Stimulated activated naive CD8-positive, alpha-beta T cell treated with anti-CD3 and anti-CD28 coated beads, Interleukin-15, Interleukin-2, amounts not matched to agents 100 U/mL and 50 U/mL, for 24 hours (primary cell): Measurements from ENCODE around the gene COL6A5.

Source experiments
- ATAC-seq: fragments of 150-1000 bp; cut with Tn5 transposase; one replicate; pipeline ENCODE4 v1.10.0; 2021
- DNase-seq: peaks from one replicate; pipeline ENCODE4 v3.0.0; 2021

COL6A5 gene

DNA sequence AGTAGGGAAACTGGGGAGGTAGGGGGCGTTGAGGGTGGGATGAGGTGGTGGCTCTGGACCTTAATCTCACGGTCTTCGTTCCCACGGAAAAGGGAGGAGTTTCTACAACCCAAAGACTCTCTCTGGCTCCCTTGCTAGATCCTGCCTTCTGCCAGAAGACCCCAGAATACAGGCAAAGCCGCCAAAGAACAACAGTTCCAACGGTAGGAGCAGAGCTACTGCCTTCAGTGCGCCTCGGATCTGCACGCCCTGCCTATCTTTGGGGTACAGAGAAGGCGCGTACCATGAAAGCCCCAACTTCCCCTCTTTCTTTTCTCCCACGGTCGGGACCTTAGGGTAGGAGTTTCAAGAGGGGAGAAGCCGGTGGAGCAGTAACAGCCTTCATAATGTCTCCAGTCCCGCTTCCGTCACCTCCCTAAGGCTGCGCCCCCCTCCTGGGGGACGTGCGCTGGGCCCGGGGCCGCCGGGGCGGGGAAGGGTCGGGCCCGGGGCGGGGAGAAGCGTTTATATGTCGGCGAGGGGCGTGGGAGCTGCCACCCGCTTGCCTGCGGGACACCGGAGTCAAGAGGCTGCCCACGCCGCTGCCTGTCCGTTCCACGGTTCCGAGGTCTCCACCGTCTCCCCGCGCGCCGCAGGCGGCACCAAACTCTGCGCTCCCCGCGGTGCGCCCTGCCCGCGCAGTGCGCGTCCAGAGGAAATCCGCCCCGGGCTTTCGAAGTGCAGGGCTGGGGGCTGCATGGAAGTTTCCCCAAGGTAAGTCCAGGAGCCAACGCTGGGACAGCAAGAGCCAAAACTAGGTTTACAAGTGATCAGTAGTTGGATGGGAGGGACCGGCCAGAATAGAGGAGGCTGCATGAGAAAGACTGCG is 171.4 kb downstream of the COL6A5 start, which contains the start of gene COL6A6:
Gene COL6A6 (plus strand): TSS at position 533 of the 868 bp plus-strand sequence. CDS start 43,188 bp downstream, outside the sequence.
- ATAC-seq = no peak
- no peak for DNase-seq

DNA sequence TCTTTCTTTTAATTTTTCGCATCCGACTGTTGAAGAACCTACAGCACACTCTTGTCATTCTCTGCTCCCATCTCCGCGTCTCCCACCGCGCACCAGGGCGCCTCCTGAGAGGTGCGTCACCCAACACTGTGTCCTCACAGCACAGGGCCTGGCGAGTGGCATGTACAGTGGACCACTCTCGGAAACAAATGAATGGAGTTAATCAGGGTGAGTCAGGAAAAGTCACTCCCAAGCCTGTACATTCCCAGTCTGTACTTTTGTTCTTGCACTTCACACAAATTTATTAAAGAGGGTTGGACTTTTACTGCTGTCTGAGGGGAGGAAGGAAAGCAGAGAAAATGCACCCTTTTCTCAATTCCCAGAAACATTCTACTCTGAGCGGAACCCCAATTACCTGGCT is 172.1 kb downstream of the COL6A5 start:
- DNase-seq (no peak), ATAC-seq (no peak)

DNA sequence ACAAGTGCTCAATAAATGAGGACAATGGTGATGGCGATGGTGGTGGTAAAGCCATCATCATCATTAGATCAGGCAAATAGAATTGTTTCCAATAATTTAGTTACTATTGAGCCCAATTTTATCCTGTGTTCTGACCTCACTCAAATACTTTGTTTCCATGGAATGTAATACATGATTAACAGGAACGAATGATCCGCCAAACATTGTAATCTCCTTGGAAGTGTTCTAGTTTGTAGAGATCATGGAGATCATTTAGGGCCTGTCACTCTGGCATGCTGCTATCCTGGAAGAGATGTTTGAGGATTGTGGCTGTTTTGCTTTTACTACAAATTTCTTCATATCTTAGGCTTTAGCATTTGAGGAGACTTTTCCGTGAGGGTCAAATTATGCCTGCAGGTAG is 174.3 kb downstream of the COL6A5 start:
- DNase-seq = no peak
- ATAC-seq = no peak

DNA sequence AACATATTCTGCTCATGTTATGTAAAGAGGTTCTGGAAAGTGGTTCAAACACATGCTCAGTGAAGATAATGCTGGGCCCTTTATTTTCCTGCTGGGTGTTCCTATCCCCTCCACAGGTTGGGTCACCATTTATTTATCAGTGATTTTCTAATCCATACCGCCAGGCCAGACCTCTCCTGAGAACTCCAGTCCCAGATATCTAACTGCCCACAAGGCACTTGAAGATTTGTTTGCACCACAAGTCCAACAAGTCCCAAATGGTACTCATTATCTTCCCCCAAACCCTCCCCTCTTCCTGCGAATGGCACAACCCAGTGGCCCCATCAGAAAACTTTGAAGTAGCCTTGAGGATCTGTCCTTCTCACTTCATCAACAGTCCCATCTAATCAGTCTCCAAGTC is 176.9 kb downstream of the COL6A5 start:
- DNase-seq (no peak), ATAC-seq (no peak)

DNA sequence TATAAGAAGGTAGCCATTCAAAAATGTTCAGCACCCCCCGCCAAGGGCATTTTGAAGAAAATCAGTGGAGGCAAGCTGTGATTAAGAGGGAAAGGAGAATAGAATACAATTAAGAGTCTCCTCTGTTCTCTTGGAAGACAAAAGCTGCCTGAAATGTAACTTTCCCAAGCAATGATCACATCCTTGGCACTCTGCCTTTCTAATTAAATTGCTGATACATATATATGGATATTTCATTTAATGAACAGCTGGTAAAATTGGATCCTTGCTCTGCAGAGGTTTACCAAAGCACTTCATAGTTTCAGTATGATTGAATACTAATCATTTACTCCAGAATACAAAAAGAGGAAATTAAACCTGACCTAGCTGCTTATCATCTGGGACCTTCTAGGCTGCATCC is 182.0 kb downstream of the COL6A5 start:
- DNase-seq (no peak), ATAC-seq (no peak)

GRCh38 chr3:130528120-130528519 is 182.6 kb downstream of the COL6A5 start:
- DNase-seq (no peak), ATAC-seq (no peak)

DNA sequence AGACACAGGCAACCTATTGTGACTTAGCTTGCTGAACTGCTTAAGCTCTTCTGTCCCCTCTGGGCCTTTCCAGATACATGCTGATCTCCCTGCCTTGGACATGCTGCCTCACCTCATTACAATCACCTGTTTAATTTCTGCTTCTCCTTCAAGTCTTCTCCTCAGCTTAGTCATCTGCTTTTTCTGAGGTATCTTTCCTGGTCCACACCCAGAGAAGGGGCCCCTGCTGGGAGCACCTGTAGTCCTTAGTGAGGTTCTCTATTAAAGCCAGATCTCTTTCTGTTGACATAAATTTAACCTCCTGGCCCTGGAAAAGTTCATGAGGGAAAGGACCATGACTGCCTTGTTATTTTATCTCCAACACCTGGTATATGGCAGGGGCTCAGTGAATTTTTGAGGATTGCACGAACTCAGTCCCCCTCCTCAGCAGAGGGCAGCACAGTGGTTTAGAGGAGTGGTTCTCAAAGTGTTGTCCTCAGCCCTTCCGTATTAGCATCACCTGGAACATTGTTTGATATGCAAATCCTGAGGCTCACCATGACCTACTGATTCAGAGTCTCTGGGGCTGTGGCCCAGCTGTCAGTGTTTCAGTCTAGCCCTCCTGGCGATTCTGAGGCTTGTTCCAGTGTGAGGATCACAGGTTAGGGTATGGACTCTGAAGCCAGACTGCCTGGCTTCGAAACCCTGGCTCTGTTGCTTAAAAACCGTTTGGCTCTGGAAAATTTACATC is 184.2 kb downstream of the COL6A5 start:
- peak; percentile 36 for ATAC-seq

GRCh38 chr3:130533247-130533646 is 187.8 kb downstream of the COL6A5 start:
- ATAC-seq = no peak
- no peak for DNase-seq

More for the DNA sequence above, 184.2 kb downstream of the COL6A5 start:
- no peak for DNase-seq
